HG02885 (cell line): ENCODE results near the gene MYBPC2.

Experiments used
- ATAC-seq: cut with Tn5 transposase; IDR thresholded peaks from one replicate; pipeline ENCODE4 v1.9.1; 2021; ENCODE audit warnings: mild to moderate bottlenecking; ENCODE audit not compliant: unreplicated experiment, poor library complexity

Gene MYBPC2

DNA sequence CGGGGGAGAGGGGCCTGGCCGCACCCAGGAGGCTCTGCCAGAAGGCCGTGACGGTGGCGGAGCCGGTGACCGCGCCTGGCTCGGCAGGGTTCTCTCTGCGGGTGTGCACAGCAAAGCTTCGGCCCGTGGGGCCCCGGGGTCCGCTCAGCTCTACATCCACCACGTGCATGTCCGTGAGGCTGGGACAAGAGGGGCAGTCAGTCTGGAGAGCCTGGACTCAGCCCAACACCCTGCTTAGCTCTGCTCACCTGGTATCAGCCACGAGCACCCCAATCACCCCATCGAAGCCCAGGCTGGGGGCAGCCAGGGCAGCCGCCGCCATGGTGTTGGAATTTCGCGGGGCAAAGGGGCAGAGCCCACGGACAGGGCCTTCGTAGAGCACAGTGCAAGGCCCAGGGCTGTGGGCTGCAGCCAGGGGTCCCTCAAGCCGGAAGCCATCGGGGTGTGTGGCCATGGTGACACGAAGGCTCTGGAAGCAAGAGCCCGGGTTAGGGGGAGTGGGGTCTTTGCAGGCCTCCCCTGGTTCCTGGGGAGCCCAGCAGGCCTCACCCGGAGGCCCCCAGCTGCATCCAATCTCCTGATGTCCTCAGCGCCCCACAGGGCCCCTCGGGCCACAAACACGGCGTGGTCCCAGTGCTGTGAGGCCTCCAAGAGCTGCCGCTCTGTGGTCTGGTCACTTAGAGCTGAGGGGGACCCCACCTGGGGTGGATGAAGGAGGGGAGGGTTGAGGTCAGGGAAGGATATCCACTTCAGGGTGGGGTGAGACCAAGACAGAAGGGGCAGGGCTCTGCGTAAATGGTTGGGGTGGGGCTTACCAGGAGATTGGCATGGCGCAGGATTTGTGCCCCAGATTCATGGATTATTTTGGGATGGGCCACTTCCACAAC lies 79.7 kb downstream of the MYBPC2 start:
- no peak for ATAC-seq

DNA sequence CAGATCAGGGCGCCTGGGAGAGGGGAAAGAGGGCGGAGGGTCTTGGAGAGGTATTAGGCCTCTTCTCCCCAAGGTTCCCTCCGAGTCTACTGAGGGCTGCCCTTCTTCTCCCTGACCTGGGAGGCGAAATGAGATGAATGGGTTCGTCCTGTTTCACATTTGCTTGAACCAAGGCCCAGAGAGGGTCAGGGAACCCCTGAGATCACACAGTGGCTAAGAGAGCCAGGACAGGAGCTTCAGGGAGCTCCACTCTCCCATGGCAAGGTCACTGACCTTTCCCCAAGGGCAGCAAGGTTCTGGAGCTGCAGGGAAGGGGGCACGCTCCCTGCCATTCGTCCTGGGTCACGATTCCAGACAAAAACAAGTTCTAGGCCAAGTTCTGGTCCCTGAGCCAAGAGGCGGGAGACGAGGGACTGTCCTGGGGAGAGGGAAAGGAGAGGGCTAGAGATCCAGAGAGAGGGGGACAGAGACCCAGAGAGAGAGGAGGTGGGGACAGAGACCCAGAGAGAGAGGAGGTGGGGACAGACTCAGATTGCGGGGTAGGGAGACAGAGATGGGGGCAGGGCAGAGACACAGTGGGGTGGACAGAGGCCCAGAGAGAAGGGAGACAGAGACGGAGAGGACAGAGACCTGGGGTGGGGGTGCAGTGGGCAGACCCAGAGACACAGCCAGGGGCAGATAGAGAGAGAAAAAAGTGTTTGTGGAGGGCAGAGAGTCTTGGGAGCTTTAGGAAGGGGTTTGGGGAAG lies 80.5 kb downstream of the MYBPC2 start:
- no peak for ATAC-seq

DNA sequence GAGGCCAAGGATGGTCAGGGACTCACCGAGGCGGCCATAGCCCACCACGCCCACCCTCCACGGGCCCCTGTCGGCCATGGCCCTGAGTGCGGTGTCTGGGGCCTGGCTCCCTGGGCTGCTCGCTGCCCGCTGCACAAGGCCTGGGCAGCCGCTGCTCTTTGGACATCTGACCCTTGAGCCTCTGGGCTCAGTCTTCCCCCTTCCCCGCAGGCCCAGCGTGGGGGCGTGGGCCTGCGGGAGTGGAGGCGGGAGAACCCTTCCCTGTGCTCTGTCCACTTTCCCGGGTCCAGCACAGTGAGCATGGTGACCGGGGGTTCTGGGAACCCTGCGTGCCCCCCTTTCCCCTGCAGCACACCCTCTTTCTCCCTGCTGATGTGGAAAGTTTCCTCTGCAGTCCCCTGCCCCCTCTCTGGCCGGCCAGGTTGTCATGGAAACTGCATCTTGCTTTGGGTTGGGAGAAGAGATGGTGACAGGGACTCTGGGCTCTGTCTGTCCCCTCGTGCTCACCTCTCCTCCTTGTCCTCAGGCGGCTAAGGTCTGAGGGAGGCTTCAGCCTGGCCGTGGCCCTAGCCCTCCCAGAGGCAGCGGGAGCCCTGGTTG lies 81.2 kb downstream of the MYBPC2 start, which contains the start of gene ASPDH:
TSS of gene ASPDH (minus strand) at position 168 of the 600 bp plus-strand sequence. CDS start at position 78, 90 bp downstream.
- no peak for ATAC-seq

DNA sequence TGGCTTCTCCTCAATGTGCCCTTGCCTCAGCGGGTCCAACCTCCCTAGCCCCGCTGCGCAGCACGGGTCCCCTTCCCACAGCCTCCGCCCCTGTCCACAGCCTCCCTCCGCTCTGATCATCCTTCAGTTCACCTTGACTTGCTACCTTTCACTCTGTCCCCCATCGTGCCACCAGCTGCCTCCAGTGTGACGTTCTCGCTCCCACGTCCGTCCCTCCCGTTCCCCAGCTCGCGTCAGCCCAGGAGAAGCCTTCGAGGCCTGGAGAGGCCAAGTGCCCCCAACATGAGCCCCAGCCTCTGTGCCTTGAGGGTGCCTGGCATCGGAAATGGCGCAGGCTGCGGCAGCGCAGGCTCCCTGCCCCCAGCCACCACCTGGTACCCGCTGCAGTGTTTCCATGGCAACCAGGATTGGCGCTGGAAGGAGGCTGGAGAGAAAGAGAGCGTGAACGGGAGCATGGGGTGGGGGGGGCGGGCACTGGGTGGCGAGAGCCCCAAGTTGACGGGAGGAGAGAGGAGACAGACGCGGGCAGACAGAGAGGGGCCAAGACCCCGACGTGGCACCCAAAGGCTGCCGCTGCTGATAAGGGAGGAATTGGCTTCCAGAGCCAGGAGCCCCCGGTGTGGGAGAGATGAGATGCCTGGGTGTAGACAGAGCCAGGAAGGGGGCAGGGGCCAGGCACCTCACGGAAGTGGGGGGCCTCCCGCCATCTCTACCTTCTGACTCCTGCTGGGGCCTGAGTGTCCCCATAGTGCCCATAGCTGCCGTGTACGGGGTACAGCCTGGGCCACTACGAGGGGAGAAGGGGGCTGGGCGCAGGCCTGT lies 81.9 kb downstream of the MYBPC2 start:
- ATAC-seq, result no peak

DNA sequence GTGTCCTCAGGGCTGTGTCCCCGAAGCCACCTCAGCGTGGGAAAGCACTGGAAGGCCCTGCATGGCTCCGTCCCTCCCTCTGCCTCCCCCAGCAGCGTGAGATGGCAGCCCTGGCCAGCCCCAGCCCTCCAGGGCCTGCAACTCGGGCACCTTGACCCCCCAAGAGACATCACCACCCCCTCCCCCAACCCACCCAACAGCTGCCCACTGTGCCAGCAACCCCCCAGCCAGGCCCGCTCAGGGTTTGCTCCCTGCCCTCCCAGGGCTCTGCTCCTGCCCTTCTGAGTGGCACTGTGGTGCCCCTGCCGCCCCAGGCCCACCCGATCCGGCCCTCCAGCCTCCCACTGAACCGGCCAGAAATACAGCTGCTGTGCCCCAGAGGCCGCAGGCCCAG lies 82.5 kb downstream of the MYBPC2 start:
- no peak for ATAC-seq
